Esophagus muscularis mucosa (tissue), 4 donors: ENCODE data around the gene FTO.

ENCODE experiments used
- CTCF ChIP-seq, 3 experiments: fragments of 200-600 bp in 2 of 3; fragments of 450-650 bp in 1 of 3; sonication (generic) in 2 of 3; IDR thresholded peaks; one replicate each; pipeline ENCODE4 v1.5.1; 2017 to 2019; ENCODE audit warnings: antibody characterized with exemption in 3 of 3, mild to moderate bottlenecking in 2 of 3, moderate library complexity in 1 of 3
- EP300 ChIP-seq: sonication (generic); formaldehyde crosslinking; IDR thresholded peaks from one replicate; pipeline ENCODE4 v1.6.1; 2017; ENCODE audit warnings: antibody characterized with exemption
- POLR2A ChIP-seq: fragments of 450-650 bp; IDR thresholded peaks from one replicate; pipeline ENCODE4 v1.6.1; 2017; ENCODE audit warnings: antibody characterized with exemption, moderate library complexity, mild to moderate bottlenecking, low read depth

GRCh38 chr16:53734908-53735307 lies 31.0 kb downstream of the FTO start:
- no peak for TF ChIP-seq EP300
- TF ChIP-seq CTCF (IDR thresholded peaks at IDR 0.05) = no peak
- TF ChIP-seq POLR2A = no peak
